AG04450 (cell line): ENCODE data around the gene EHMT1. TPM values are rescaled to one million over a fixed set of nuclear protein-coding genes. Genes with fewer than 3 reads are reported as not detected.

Source experiments
- CTCF ChIA-PET: fragments of 300-600, 350-600 bp; formaldehyde crosslinking; extraction: SDS; loops from one replicate; lab custom pipeline; 2022; ENCODE audit warnings: antibody characterized with exemption, inconsistent platforms; lab: Charles Lee
- POLR2A ChIA-PET: fragments of 350-600 bp; formaldehyde crosslinking; extraction: SDS; loops from one replicate; lab custom pipeline; 2021; ENCODE audit warnings: antibody characterized with exemption, inconsistent platforms; lab: Yijun Ruan, JAX
- DNase-seq: peaks from one replicate; pipeline ENCODE4 v3.0.0-alpha.2; 2011; ENCODE audit warnings: low read depth, low spot score
- H3K27ac ChIP-seq: one replicate; pipeline ENCODE4 v1.5.1; 2012; ENCODE audit warnings: low read depth, low read length, control low read depth
- H3K27me3 ChIP-seq: one replicate; pipeline ENCODE4 v1.6.0; 2012; ENCODE audit warnings: low read length; ENCODE audit not compliant: control insufficient read depth, insufficient read depth
- H3K4me3 ChIP-seq: 2 replicates; pipeline ENCODE4 v1.5.1; 2011; ENCODE audit warnings: mild to moderate bottlenecking, low read depth, low read length, control low read depth
- H3K9me3 ChIP-seq: 2 replicates; pipeline ENCODE4 v1.5.1; 2012; ENCODE audit warnings: low read length; ENCODE audit not compliant: control insufficient read depth, insufficient read depth
- polyA plus RNA-seq: library from polyadenylated mRNA; depleted of rRNA; stranded (reverse); fragments of >200 nt; gene quantifications from 2 replicates; pipeline ENCODE4 v1.2.3, GENCODE V29; 2011
- TF ChIP-seq, protein P1 (sequence below): IDR thresholded peaks from 2 replicates; pipeline ENCODE4 v1.5.1; 2011; ENCODE audit warnings: low read depth, low read length, control low read depth, inconsistent platforms

The EHMT1 gene
- polyA plus RNA-seq, 1 experiment: 26.1 TPM

GRCh38 chr9:137674307-137674975, 55.6 kb downstream of the EHMT1 start:
- TF ChIP-seq, protein P1, sequence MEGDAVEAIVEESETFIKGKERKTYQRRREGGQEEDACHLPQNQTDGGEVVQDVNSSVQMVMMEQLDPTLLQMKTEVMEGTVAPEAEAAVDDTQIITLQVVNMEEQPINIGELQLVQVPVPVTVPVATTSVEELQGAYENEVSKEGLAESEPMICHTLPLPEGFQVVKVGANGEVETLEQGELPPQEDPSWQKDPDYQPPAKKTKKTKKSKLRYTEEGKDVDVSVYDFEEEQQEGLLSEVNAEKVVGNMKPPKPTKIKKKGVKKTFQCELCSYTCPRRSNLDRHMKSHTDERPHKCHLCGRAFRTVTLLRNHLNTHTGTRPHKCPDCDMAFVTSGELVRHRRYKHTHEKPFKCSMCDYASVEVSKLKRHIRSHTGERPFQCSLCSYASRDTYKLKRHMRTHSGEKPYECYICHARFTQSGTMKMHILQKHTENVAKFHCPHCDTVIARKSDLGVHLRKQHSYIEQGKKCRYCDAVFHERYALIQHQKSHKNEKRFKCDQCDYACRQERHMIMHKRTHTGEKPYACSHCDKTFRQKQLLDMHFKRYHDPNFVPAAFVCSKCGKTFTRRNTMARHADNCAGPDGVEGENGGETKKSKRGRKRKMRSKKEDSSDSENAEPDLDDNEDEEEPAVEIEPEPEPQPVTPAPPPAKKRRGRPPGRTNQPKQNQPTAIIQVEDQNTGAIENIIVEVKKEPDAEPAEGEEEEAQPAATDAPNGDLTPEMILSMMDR: no peak
- no peaks in the 10 kb centered on the region; the same call in 1 of the 2 replicates for H3K9me3 ChIP-seq
- no peak for DNase-seq
- H3K27ac ChIP-seq: no peak overlapping the region
- POLR2A ChIA-PET: interaction anchor here (0.8 kb wide), 1 partner anchor 14 kb away, joined by 3 read pairs; no protein-coding TSS in a partner anchor
- CTCF ChIA-PET: no interaction called here
- no peak overlapping the region for H3K4me3 ChIP-seq
- H3K27me3 ChIP-seq: no peaks in the 10 kb centered on the region

DNA sequence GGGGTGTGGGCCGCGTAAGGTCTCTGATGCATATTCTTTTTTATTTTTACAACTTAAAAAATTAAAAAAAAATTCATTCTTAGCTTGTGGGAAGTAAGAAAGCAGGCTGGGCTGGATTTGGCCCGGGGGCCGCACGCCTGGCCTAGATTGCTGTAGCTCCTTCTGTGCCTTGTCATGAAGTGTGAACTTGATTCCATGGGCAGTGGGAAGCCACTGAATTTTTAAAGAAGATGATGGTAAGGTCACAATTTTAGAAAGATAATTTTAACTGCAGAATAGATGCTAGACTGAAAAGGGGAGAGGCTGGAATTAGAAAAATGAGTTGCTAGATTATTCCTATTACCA, 56.1 kb downstream of the EHMT1 start:
- ChIA-PET CTCF (no interaction called here), POLR2A (interaction anchor here (0.8 kb wide), 1 partner anchor 13 kb away, joined by 3 read pairs; no protein-coding TSS in a partner anchor)
- TF ChIP-seq, protein P1: no peak
- no peaks in the 10 kb centered on the region; the same call in 1 of the 2 replicates for H3K9me3 ChIP-seq
- no peaks in the 10 kb centered on the region for H3K27me3 ChIP-seq
- no peak overlapping the region for H3K4me3 ChIP-seq
- DNase-seq: no peak
- H3K27ac ChIP-seq: no peak overlapping the region

DNA sequence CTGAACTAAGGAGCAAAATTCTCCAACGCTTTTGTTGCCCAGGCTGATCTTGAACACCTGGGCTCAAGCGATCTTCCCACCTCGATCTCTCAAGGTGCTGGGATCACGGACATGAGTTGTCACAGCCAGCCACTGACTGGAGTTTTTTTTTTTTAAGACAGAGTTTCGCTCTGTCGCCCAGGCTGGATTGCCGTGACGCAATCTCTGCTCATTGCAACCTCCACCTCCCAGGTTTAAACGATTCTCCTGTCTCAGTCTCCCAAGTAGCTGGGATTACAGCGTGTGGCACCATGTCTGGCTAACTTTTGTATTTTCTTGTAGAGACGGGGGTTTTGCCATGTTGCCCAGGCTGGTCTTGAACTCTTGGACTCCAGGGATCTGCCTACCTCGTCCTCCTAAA, 58.2 kb downstream of the EHMT1 start:
- TF ChIP-seq, protein P1: no peak
- no peak overlapping the region for H3K27ac ChIP-seq
- H3K4me3 ChIP-seq: no peak overlapping the region
- no peaks in the 10 kb centered on the region for H3K27me3 ChIP-seq
- no peak for DNase-seq
- H3K9me3 ChIP-seq: no peaks in the 10 kb centered on the region
- CTCF ChIA-PET: no interaction called here
- POLR2A ChIA-PET: no interaction called here

DNA sequence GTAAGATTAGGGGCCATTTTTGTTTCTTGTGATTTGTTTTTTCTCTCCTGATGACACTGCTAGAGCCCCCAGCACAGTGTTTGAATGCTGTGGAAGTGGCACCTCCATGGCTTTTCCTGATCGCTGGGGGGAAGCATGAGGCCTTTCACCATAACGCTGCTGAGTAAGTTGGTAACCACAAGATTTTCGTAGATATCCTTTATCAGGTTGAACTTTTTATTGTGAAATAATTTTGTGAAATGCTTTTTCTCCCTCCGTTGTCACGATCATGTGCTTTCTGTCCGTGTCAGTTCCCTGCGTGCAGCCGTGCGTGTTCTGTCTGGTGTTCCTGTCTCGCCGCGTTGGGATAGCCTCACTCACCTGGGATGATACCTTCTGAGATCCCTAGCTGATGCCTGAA, 59.4 kb downstream of the EHMT1 start:
- Histone ChIP-seq H3K27me3 (no peaks in the 10 kb centered on the region), H3K4me3 (no peak overlapping the region), H3K27ac (no peak overlapping the region), H3K9me3 (no peaks in the 10 kb centered on the region)
- CTCF ChIA-PET: no interaction called here
- DNase-seq: no peak
- POLR2A ChIA-PET: no interaction called here
- TF ChIP-seq, protein P1: no peak

DNA sequence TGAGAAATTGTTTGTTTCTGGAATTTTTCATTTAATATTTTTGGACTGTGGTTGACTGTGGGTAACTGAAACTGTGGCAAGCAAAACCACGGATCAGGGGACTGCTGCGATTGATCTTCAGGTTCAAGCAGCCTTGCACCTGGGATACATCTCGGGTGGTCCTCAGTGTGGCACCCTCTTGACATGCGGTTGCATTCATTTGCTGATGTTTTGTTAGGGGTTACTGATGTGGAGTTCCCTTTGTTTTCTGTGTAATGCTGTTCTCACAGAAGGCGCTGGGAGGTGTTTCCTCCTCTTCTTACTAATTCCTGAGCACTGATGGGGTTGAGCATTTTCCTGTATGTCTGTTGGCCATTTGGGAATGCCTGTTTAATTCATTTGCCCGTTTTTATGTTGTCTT, 60.4 kb downstream of the EHMT1 start:
- Histone ChIP-seq H3K27me3 (no peaks in the 10 kb centered on the region), H3K27ac (no peak overlapping the region), H3K4me3 (no peak overlapping the region), H3K9me3 (no peaks in the 10 kb centered on the region)
- TF ChIP-seq, protein P1: no peak
- POLR2A ChIA-PET: no interaction called here
- no peak for DNase-seq
- CTCF ChIA-PET: interaction anchor here (0.9 kb wide), 1 partner anchor 8 kb away, joined by 7 read pairs; no protein-coding TSS in a partner anchor
